DMS79 (cell line): ENCODE measurements around the gene UQCC3.
A peak's percentile ranks its signal among the peaks of the same experiment; 100 is the strongest.
"Not testable (repeated sequence)": the region's sequence is repeated elsewhere in the genome, so short reads cannot be mapped to it uniquely, and the experiment has no call there.

ENCODE experiments used
- DNase-seq: peaks from one replicate; lab custom pipeline; 2025; lab: John Stamatoyannopoulos, UW

The UQCC3 gene

GRCh38 chr11:62703921-62704320, 32.4 kb downstream of the UQCC3 start:
- not testable (repeated sequence) for DNase-seq

DNA sequence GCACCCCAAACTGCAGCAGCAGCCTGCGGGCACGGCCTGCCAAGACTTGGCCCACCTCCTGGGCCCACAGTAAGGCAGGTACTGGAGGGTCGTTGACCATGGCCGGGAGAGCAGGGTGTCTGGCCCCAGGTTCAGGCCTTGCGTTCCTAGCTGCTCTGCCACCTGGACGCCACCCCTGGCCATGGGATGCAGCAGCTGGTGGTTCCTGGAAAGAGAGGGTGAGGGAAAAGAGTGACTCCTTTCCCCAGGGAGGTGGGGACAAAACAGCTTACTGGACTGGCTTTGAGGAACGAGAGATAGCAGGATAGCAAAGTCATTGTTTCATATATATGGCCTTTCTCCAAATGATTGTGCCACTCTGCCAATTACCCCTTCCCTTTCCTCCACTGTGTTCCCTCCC, 33.9 kb downstream of the UQCC3 start:
- peak; percentile 33 for DNase-seq

GRCh38 chr11:62705880-62706849, 34.7 kb downstream of the UQCC3 start:
- DNase-seq, result peak; percentile 92

GRCh38 chr11:62706850-62707247, 35.4 kb downstream of the UQCC3 start:
- no peak for DNase-seq

DNA sequence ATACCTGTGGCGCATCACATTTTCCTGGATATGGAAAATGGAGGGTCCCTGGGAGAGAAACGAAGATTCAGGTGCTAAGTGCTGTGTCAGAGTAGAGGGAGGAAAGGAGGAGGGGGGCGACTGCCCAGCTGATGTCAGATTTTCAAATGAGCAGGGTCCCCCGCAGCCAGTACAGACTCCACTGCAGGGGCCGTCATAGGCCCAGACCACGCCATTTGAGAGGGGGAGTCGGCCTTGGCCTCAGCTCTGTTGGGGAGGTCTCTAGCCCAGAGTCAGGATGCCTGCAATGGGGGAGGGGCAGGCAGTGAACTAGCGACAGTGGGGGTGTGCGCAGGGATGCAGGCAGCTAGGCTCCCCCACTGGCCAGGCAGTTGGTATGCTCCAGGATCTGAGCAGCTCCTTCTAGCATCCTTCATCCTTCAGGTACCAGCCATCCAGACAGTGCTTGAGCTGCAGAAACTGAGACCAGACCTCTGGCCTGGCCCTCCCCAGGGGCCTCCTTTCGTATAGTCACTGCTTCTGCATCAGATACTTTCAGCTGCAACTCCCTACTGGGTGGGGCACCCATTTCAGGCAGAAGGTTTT, 35.9 kb downstream of the UQCC3 start, which contains the start of the genes BSCL2 and GNG3:
BSCL2 (minus strand) TSS at position 148 of the 585 bp plus-strand sequence. CDS start 229 bp downstream, outside the sequence.
GNG3 (plus strand) TSS at position 400 of the 585 bp plus-strand sequence. CDS start 620 bp downstream, outside the sequence.
- DNase-seq, result peak; percentile 96

DNA sequence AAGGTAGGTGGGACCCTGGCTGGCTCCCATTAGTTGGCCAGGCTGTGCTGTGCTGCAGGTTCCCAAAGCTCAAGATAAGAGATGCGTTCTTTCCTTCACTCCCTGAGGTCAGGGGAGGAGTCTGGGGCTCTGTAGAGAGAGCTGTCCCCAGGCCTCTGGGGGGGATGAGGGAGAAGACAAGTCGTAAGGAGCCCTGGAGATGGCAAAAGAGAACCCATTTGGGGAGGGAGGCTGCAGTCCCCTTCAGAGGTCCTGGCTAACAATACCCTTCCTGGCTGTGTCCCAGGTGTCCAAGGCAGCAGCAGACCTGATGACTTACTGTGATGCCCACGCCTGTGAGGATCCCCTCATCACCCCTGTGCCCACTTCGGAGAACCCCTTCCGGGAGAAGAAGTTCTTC, 36.9 kb downstream of the UQCC3 start:
- peak; percentile 43 for DNase-seq

- DNase-seq, result peak; percentile 88
Measured at GRCh38 chr11:62708793-62709192, 37.3 kb downstream of the UQCC3 start.

GRCh38 chr11:62709247-62710000, 38.0 kb downstream of the UQCC3 start:
- DNase-seq, result peak; percentile 98

DNA sequence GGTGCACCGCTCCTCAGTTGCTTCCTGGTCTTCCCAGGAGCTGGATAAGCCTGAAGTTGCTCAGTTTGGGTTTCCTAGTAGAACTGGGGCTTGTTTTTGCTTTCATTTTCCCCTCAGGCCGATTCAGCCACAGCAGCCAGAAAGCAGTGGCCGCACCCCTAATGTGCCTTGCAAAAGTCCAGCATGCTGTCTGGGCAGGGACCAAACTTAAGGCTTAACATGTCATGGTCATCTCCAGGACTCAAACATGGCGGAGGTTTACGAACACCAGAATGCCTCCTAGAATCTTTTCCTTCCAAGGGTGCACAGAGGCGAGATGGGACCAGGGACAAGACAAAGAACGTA, 38.5 kb downstream of the UQCC3 start:
- no peak for DNase-seq

GRCh38 chr11:62712276-62712812, 40.9 kb downstream of the UQCC3 start:
- DNase-seq, result no peak

GRCh38 chr11:62712861-62713260, 41.4 kb downstream of the UQCC3 start:
- no peak for DNase-seq

DNA sequence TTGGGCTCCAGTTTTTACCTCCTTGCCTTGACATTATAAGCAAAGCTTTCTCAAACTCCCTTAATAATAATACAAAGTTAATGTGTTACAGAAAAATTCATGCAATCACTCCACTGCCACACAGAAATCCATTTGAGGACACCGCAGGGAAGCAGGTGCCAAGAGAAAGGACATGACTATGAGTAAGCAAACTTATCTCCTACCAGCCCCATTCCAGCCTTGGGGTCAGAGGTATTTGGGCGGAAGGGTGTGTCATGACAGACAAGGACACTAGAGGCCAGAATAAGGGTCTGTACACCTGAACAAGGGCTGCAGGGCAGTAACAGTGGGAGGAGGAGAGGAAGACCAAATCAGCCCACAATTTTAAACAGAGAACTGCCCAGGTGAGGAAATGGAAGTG, 41.9 kb downstream of the UQCC3 start:
- DNase-seq, result no peak

GRCh38 chr11:62715150-62716130, 44.0 kb downstream of the UQCC3 start:
- no peak for DNase-seq

- DNase-seq, result no peak
Measured at GRCh38 chr11:62716206-62716605, 44.7 kb downstream of the UQCC3 start.

- DNase-seq, result no peak
Measured at GRCh38 chr11:62716816-62717215, 45.3 kb downstream of the UQCC3 start.

DNA sequence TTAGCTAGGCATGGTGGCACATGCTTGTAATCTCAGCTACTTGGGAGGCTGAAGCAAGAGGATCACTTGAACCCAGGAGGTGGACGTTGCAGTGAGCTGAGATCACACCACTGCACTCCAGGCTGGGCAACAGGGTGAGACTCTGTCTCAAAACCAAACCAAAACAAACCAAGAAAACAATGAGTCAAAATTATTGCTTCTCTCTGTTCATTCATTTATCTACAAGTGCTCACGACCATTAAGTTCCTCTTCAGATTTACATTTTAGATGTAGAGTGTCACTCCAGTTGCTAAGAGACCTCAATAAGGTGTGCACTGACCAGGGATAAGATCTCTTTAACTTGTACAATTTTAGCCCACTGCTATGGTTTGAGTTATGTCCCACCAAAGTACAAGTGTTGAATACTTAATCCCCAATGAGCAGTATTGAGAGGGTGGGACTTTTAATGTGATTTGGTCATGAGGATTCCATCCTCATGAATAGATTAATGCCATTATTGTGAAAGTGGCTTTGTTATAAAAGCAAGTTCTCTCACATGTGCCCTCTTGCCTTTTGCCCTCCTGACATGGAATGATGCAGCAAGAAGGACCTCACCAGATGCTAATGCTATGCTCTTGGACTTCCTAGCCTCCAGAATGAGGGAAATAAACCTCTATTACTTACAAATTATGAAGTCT, 48.0 kb downstream of the UQCC3 start:
- DNase-seq, result no peak

DNA sequence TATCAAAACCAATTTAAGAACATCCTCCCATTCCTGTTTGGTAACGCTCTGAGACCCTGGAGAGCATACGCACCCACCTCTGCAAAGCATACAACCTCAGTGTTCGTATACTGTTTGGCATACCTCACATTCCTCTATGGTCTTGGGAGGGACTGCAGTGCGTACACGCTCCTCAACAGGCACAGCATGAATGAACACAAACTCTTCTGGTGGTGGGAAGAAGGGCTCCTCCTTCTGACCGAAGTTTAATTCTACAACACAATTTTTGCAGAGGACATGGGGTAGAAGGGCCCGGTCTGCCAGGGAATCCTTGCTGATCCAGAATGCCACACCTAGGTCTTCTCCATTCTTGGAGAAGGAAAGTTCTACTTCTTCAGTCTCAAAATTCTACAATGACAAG, 50.5 kb downstream of the UQCC3 start:
- DNase-seq, result no peak
